Naive thymus-derived CD4-positive, alpha-beta T cell (primary cell): ENCODE measurements around the gene NOC4L. TPM values are rescaled to one million over a fixed set of nuclear protein-coding genes. Genes with fewer than 3 reads are reported as not detected.

ENCODE experiments used
- ATAC-seq: fragments of 150-1000 bp; cut with Tn5 transposase; 2 replicates; pipeline ENCODE4 v1.10.0; 2021; ENCODE audit warnings: mild to moderate bottlenecking, moderate library complexity
- CTCF ChIA-PET: fragments of 350-600 bp; sonication (Branson Sonifier 250); formaldehyde crosslinking; loops from one replicate; lab custom pipeline; 2021; ENCODE audit warnings: antibody characterized with exemption; lab: Charles Lee
- POLR2A ChIA-PET: fragments of 350-600 bp; sonication (Branson Sonifier 250); formaldehyde crosslinking; loops from one replicate; lab custom pipeline; 2021; ENCODE audit warnings: antibody characterized with exemption, inconsistent platforms; lab: Charles Lee
- DNase-seq, 9 donors: peaks; one replicate each; pipeline versions ENCODE4 v3.0.0 to v3.0.0-alpha.2; 2020 to 2022; ENCODE audit warnings: mixed read lengths in 1 of 9
- H3K27ac ChIP-seq: one replicate; pipeline ENCODE4 v1.7.0; 2013; ENCODE audit warnings: mild to moderate bottlenecking, low read depth, low read length, moderate library complexity
- H3K27me3 ChIP-seq, 2 donors: one replicate each; pipeline ENCODE4 v1.7.0; 2013; ENCODE audit warnings: low read length in 2 of 2, mild to moderate bottlenecking in 2 of 2, moderate library complexity in 2 of 2; ENCODE audit not compliant: control insufficient read depth in 2 of 2, insufficient read depth in 2 of 2
- H3K36me3 ChIP-seq, 3 experiments: 1 replicate in 2 of 3; 2 replicates in 1 of 3; pipeline ENCODE4 v1.7.0; 2013; ENCODE audit warnings: low read length in 3 of 3, mild to moderate bottlenecking in 3 of 3, moderate library complexity in 1 of 3; ENCODE audit not compliant: insufficient read depth in 3 of 3, control insufficient read depth in 2 of 3
- H3K4me1 ChIP-seq, 2 donors: one replicate each; pipeline ENCODE4 v1.7.0; 2013; ENCODE audit warnings: low read length in 2 of 2, mild to moderate bottlenecking in 2 of 2, moderate library complexity in 1 of 2; ENCODE audit not compliant: control insufficient read depth in 2 of 2, insufficient read depth in 2 of 2
- H3K4me3 ChIP-seq: 2 replicates; pipeline ENCODE4 v1.7.0; 2013; ENCODE audit warnings: mild to moderate bottlenecking, low read length
- H3K9me3 ChIP-seq, 3 experiments: 1 replicate in 2 of 3; 2 replicates in 1 of 3; pipeline ENCODE4 v1.7.0; 2013; ENCODE audit warnings: low read length in 3 of 3; ENCODE audit not compliant: control insufficient read depth in 2 of 3
- H3K27ac Mint-ChIP-seq, 9 donors: one replicate each; pipeline ENCODE4 v1.8.0; 2020 to 2022; ENCODE audit warnings: mixed read lengths in 9 of 9, mild to moderate bottlenecking in 8 of 9, moderate library complexity in 5 of 9, inconsistent platforms in 2 of 9
- H3K27me3 Mint-ChIP-seq, 5 donors: one replicate each; pipeline ENCODE4 v1.8.0; 2021 to 2022; ENCODE audit warnings: mixed read lengths in 5 of 5, mild to moderate bottlenecking in 1 of 5
- H3K36me3 Mint-ChIP-seq, 5 donors: one replicate each; pipeline ENCODE4 v1.8.0; 2020 to 2022; ENCODE audit warnings: mixed read lengths in 5 of 5, mild to moderate bottlenecking in 3 of 5, inconsistent platforms in 1 of 5
- H3K4me1 Mint-ChIP-seq, 7 donors: one replicate each; pipeline ENCODE4 v1.8.0; 2020 to 2022; ENCODE audit warnings: mixed read lengths in 7 of 7, mild to moderate bottlenecking in 3 of 7, inconsistent platforms in 1 of 7
- H3K4me3 Mint-ChIP-seq, 10 donors: one replicate each; pipeline ENCODE4 v1.8.0; 2020 to 2022; ENCODE audit warnings: mild to moderate bottlenecking in 10 of 10, mixed read lengths in 10 of 10, moderate library complexity in 6 of 10, inconsistent platforms in 2 of 10
- H3K9me3 Mint-ChIP-seq, 11 donors: one replicate each; pipeline ENCODE4 v1.8.0; 2020 to 2022; ENCODE audit warnings: mixed read lengths in 11 of 11, mild to moderate bottlenecking in 4 of 11, inconsistent platforms in 1 of 11, moderate library complexity in 1 of 11
- intact Hi-C, 2 donors: fragments of 100-400 bp; cut with micrococcal nuclease; formaldehyde crosslinking; loops; one replicate each; pipeline ENCODE4 v1.15.1; 2023
- polyA plus RNA-seq, 2 donors: library from polyadenylated mRNA; unstranded; fragments of 300-500 nt; fragmentation: Illumina TruSeq; gene quantifications; one replicate each; pipeline ENCODE4 v1.2.3, GENCODE V29; 2021
- total RNA-seq, 6 experiments: library from RNA in 5 of 6; stranded (reverse) in 5 of 6; gene quantifications; 1 replicate in 5 of 6; 2 replicates in 1 of 6; pipeline ENCODE4 v1.2.3 and lab custom pipeline; 2021 to 2026

NOC4L gene
- total and polyA plus RNA-seq, 7 experiments from 2014 or later, result 16.9 to 29.0 (median 21.1) TPM

DNA sequence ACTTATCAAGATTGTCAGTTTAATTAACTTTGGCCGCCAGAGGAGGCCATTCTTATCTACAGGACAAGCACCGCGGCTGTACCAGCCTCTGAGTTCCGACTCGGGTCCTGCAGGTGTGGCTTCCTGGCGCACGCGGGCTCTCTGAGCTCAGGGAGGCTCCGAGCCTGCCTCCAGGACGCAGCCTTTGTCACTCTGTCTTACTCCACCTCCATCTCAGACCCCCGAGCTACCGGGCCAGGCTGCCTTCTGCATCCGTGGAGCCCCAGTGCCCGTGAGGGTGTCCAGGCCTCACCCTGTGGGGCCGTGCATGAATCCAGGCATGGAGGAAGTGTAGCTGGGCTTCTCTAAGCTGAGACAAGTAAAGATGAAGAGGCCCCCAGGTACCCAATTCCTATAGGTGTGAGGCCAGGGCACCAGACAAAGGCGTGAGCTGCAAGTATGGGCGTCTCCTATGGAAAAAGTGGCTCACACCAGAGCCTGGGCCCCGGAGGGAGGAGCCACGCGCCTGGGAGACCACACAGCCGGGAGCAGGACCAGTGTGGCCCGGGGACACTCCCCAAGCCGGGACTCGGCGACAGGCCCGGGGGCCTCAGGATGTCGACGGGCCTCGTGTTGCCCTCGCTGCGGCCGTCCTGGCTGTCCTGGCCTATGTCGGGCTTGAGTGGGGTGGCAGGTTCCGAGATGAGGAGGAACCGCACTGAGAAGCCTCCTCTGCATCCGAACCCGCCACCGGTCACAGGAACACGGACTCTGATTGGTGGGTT, 42.8 kb downstream of the NOC4L start:
- Mint-ChIP-seq H3K36me3 (peaks cover 4 to 24% (median 10%) of the 10 kb centered on the region in 5 donors), H3K9me3 (peaks cover 0 to 45% (median 21%) of the 10 kb centered on the region in 11 donors), H3K4me1 (peaks cover 16 to 67% (median 46%) of the 10 kb centered on the region in 7 donors), H3K27ac (peak overlapping the region; percentile 66 to 98 (median 94)), H3K4me3 (peak overlapping the region; percentile 56 to 96 (median 82)), H3K27me3 (peaks cover 0 to 21% (median 0%) of the 10 kb centered on the region in 5 donors)
- DNase-seq (peak in 3 of 9 donors; percentile 19 to 31 (median 22)), ATAC-seq (no peak)
- H3K9me3 ChIP-seq, result peaks cover 0 to 28% (median 6%) of the 10 kb centered on the region in 3 experiments
- CTCF ChIA-PET, result no interaction called here
- H3K27ac ChIP-seq, result peak overlapping the region; percentile 75
- H3K27me3 ChIP-seq, result no peaks in the 10 kb centered on the region
- H3K36me3 ChIP-seq, result no peaks in the 10 kb centered on the region
- intact Hi-C loops, result loop anchor here in 1 of 2 donors (5.0 kb wide), 1 partner anchor 500 kb away; the partner anchor contains the start of genes POLE and PXMP2
- peak overlapping the region; percentile 36 for H3K4me3 ChIP-seq
- POLR2A ChIA-PET, result interaction anchor here (3.3 to 4.6 kb wide), 2 partner anchors 8 to 12 kb away, joined by 13 to 43 read pairs; no protein-coding TSS in a partner anchor
- peaks cover 20 to 39% of the 10 kb centered on the region in 2 donors for H3K4me1 ChIP-seq

DNA sequence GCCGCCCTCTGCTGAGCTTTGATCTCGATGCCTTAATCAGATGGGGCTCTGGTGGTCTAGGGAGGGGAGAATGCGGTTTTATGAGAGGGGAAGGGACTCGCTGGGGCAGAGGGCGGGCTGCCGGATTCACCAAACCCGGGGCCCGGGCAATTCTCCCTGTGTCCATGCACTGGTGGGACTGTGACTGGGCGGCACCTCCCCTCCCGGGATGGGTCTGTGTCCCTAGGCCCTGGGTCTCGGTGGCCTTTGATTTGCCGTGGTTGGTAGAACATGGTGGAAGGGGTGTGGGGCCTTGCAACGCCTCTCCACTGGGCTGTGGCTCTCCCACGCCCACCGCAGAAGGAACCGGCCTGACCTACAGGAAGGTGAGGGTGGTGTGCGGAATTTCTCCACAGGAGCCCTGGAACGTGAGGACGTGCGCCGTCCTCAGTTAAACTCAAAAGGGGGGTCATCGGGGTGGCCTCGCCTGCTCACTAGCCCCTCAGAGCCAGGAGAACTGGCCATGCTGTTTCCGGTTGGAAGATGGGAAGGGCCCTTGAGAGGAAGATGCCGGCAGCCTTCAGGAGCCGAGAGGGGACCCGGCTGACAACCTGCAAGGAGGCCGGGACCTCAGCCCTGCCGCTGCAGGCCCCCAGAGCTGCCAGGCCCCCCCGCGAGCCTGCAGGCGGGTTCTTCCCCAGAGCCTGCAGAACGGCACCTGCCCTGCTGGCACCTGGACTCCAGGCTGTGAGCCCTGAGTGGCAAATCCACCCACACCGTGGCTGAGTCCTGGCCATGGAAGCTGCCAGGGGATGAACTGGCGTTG, 43.6 kb downstream of the NOC4L start:
- Mint-ChIP-seq H3K9me3 (peaks cover 0 to 40% (median 19%) of the 10 kb centered on the region in 11 donors), H3K27ac (peak overlapping the region in 8 of 9 donors; percentile 13 to 98 (median 89)), H3K4me1 (peaks cover 15 to 65% (median 46%) of the 10 kb centered on the region in 7 donors), H3K27me3 (peaks cover 0 to 19% (median 0%) of the 10 kb centered on the region in 5 donors), H3K4me3 (peak overlapping the region; percentile 60 to 99 (median 89)), H3K36me3 (peaks cover 4 to 24% (median 10%) of the 10 kb centered on the region in 5 donors)
- Histone ChIP-seq H3K27me3 (no peaks in the 10 kb centered on the region), H3K4me1 (peaks cover 20 to 39% of the 10 kb centered on the region in 2 donors), H3K4me3 (no peak overlapping the region), H3K27ac (peak overlapping the region; percentile 82), H3K9me3 (peaks cover 0 to 24% (median 6%) of the 10 kb centered on the region in 3 experiments), H3K36me3 (no peaks in the 10 kb centered on the region)
- ChIA-PET CTCF (no interaction called here), POLR2A (interaction anchor here (1.1 to 4.6 kb wide), 4 partner anchors 9 to 20 kb away, joined by 3 to 43 read pairs (median 9); no protein-coding TSS in a partner anchor)
- no peak for ATAC-seq
- intact Hi-C loops, result loop anchor here (2.0 to 5.0 kb wide), 5 partner anchors 43 to 499 kb away; partner anchors contain the start of genes DDX51 (in 1 of the 2), FBRSL1 (in 1 of the 2), NOC4L (in 1 of the 2) and POLE (in 1 of the 2)
- no peak for DNase-seq

DNA sequence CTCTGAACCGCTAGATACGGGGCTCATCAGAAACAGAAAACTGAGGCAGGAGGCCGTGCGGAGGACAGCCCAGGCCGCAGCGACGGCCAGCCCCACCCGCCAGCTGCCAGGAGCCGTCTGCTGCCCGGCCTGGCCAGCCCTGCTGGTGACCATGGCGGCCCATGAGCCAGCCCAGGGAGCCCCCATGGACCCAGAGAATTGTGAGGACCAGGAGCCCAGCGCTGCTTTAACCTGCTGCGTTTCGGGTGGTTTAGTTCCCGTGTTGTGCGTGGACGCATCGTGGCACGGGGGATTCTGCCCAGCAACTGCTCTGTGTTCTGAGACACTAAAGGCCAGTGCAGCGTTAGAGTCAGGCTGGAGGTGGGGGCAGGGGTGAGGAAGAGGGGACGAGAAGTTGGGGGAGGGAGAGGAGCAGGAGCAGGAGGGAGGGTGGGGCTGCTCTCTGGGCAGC, 44.2 kb downstream of the NOC4L start:
- H3K27me3 Mint-ChIP-seq, result peaks cover 0 to 14% (median 0%) of the 10 kb centered on the region in 5 donors
- H3K9me3 Mint-ChIP-seq, result peaks cover 0 to 37% (median 17%) of the 10 kb centered on the region in 11 donors
- H3K9me3 ChIP-seq, result peaks cover 0 to 25% (median 0%) of the 10 kb centered on the region in 3 experiments
- H3K4me1 Mint-ChIP-seq, result peaks cover 15 to 60% (median 45%) of the 10 kb centered on the region in 7 donors
- peak overlapping the region; percentile 79 to 99 (median 92) for H3K4me3 Mint-ChIP-seq
- H3K4me3 ChIP-seq, result peak overlapping the region; percentile 71
- H3K27ac Mint-ChIP-seq, result peak overlapping the region in 8 of 9 donors; percentile 51 to 99 (median 87)
- CTCF ChIA-PET, result no interaction called here
- no peaks in the 10 kb centered on the region for H3K27me3 ChIP-seq
- peaks cover 5 to 19% (median 11%) of the 10 kb centered on the region in 5 donors for H3K36me3 Mint-ChIP-seq
- DNase-seq, result peak in 2 of 9 donors; percentile 19 to 23
- intact Hi-C loops, result loop anchor here (2.0 to 5.0 kb wide), 5 partner anchors 44 to 499 kb away; partner anchors contain the start of genes DDX51 (in 1 of the 2), FBRSL1 (in 1 of the 2), NOC4L (in 1 of the 2) and POLE (in 1 of the 2)
- H3K36me3 ChIP-seq, result no peaks in the 10 kb centered on the region
- H3K27ac ChIP-seq, result peak overlapping the region; percentile 82
- POLR2A ChIA-PET, result interaction anchor here (1.1 to 4.6 kb wide), 6 partner anchors 9 to 35 kb away, joined by 3 to 43 read pairs (median 8); no protein-coding TSS in a partner anchor
- no peak for ATAC-seq
- peaks cover 20 to 39% of the 10 kb centered on the region in 2 donors for H3K4me1 ChIP-seq

DNA sequence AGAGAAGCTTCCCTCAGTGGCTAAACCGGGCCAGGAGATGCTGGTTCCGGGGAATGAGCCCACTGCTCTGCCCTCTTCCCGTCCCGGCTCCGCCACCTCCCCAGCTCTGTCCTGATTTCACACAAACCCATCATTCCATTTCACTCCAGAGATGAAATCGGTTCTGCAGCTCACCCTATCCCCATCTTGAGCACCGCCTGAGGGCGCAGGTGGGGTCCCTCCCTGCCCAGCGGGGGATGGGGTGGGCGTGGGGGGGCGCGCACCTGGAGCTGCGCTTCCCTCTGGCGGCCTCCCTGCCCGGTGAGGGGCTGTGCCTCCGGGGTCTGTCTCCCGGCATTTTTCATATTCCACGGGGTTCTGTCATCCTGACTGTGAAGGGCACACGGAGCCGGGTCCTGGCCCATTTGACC, 44.7 kb downstream of the NOC4L start:
- Mint-ChIP-seq H3K27ac (peak overlapping the region; percentile 85 to 99 (median 96)), H3K36me3 (peaks cover 6 to 19% (median 13%) of the 10 kb centered on the region in 5 donors), H3K4me3 (peak overlapping the region; percentile 80 to 99 (median 96)), H3K27me3 (peaks cover 0 to 12% (median 0%) of the 10 kb centered on the region in 5 donors), H3K9me3 (peaks cover 0 to 38% (median 19%) of the 10 kb centered on the region in 11 donors), H3K4me1 (peaks cover 15 to 59% (median 45%) of the 10 kb centered on the region in 7 donors)
- no peaks in the 10 kb centered on the region for H3K27me3 ChIP-seq
- H3K9me3 ChIP-seq, result peaks cover 0 to 28% (median 3%) of the 10 kb centered on the region in 3 experiments
- intact Hi-C loops, result loop anchor here (1.0 to 5.0 kb wide), 11 partner anchors 10 to 498 kb away; partner anchors contain the start of genes DDX51 (in 2 of the 2), NOC4L (in 2 of the 2), FBRSL1 (in 1 of the 2) and POLE (in 1 of the 2)
- peaks cover 20 to 39% of the 10 kb centered on the region in 2 donors for H3K4me1 ChIP-seq
- peak overlapping the region; percentile 71 for H3K4me3 ChIP-seq
- peak in 3 of 9 donors; percentile 11 to 29 (median 28) for DNase-seq
- CTCF ChIA-PET, result interaction anchor here (1.0 to 1.2 kb wide), 2 partner anchors 30 to 35 kb away, joined by 3 to 5 read pairs; no protein-coding TSS in a partner anchor
- POLR2A ChIA-PET, result interaction anchor here (0.7 to 4.6 kb wide), 7 partner anchors 10 to 266 kb away, joined by 3 to 43 read pairs (median 6); no protein-coding TSS in a partner anchor
- no peak for ATAC-seq
- peak overlapping the region; percentile 82 for H3K27ac ChIP-seq
- no peaks in the 10 kb centered on the region for H3K36me3 ChIP-seq

DNA sequence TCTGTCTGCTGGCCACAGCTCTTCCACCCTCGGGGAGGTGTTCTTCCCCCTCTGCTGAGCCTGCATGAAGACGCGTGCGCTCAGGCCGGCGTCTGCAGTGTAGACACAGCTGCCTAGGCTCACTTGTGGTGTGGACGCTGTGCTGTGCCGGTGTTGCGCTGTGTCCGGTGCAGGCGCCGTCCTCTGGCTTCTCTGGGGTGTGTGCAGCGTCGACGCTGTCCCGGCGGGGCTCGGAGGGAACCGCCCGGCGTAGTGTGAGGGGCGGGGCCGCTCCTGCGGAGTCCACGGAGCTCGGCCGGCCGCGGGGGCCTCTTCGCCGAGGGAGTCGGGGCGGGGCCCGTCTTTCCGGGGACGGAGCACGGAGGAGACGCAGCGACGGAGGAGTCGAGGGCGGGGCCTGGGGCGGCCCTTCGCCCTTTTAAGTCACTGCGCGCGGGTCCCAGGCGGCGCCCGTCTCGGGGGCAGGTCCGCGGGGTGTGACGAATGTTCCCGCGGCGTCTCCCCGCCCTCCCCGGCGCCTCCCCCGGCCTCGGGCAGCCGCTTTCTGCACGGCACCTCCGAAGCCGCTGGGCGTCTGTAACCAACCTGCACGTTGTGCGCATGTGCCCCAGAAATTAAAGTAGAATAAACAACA, 45.2 kb downstream of the NOC4L start:
- DNase-seq (peak; percentile 86 to 95 (median 93)), ATAC-seq (peak; percentile 93)
- Histone ChIP-seq H3K4me3 (peak overlapping the region; percentile 71), H3K9me3 (peaks cover 0 to 28% (median 5%) of the 10 kb centered on the region in 3 experiments), H3K36me3 (no peaks in the 10 kb centered on the region), H3K27me3 (no peaks in the 10 kb centered on the region), H3K27ac (peak overlapping the region; percentile 82), H3K4me1 (peaks cover 20 to 39% of the 10 kb centered on the region in 2 donors)
- Mint-ChIP-seq H3K4me3 (peak overlapping the region; percentile 80 to 99 (median 96)), H3K36me3 (peaks cover 3 to 21% (median 13%) of the 10 kb centered on the region in 5 donors), H3K9me3 (peaks cover 0 to 38% (median 15%) of the 10 kb centered on the region in 11 donors), H3K27me3 (peaks cover 0 to 7% (median 0%) of the 10 kb centered on the region in 5 donors), H3K4me1 (peaks cover 15 to 55% (median 40%) of the 10 kb centered on the region in 7 donors), H3K27ac (peak overlapping the region; percentile 86 to 99 (median 96))
- intact Hi-C loops, result loop anchor here (1.0 to 5.0 kb wide), 11 partner anchors 10 to 498 kb away; partner anchors contain the start of genes DDX51 (in 2 of the 2), NOC4L (in 2 of the 2), FBRSL1 (in 1 of the 2) and POLE (in 1 of the 2)
- ChIA-PET CTCF (interaction anchor here (1.0 to 1.2 kb wide), 2 partner anchors 29 to 36 kb away, joined by 3 to 5 read pairs; no protein-coding TSS in a partner anchor), POLR2A (interaction anchor here (0.7 to 4.6 kb wide), 7 partner anchors 10 to 266 kb away, joined by 3 to 43 read pairs (median 6); no protein-coding TSS in a partner anchor)
